H1 (cell line): ENCODE measurements around the gene ELAVL1. TPM values are rescaled to one million over a fixed set of nuclear protein-coding genes. Genes with fewer than 3 reads are reported as not detected.

Source experiments
- EP300 ChIP-seq, 2 experiments: IDR thresholded peaks; 1 replicate in 1 of 2; 2 replicates in 1 of 2; pipeline ENCODE4 v1.6.1; 2011 to 2012; ENCODE audit warnings: low read depth in 2 of 2, low read length in 2 of 2, mild to moderate bottlenecking in 2 of 2, borderline replicate concordance in 1 of 2, inconsistent platforms in 1 of 2, moderate library complexity in 1 of 2
- FOSL1 ChIP-seq: IDR thresholded peaks from 2 replicates; pipeline ENCODE4 v1.6.1; 2011; ENCODE audit warnings: mild to moderate bottlenecking, low read depth, low read length, moderate library complexity; ENCODE audit not compliant: insufficient read depth
- polyA plus RNA-seq, 7 experiments: library from polyadenylated mRNA; depleted of rRNA in 3 of 7; stranded (reverse) in 5 of 7; unstranded in 2 of 7; fragments of >200 nt in 5 of 7; fragments of 200-250 nt in 2 of 7; gene quantifications; 1 replicate in 5 of 7; 2 replicates in 1 of 7; 4 replicates in 1 of 7; pipeline versions ENCODE4 v1.2.1 to v1.2.3, GENCODE V29; 2011 to 2013; ENCODE audit warnings: missing spikeins in 2 of 7, mixed read lengths in 2 of 7
- total RNA-seq: library from RNA; stranded (reverse); fragmentation: NEBNext Ultra II Directional; extraction: Animal tissue kit (Norgen Biotek cat#: 25700); gene quantifications from 2 replicates; pipeline ENCODE4 v1.2.1, GENCODE V29; 2021
- TF ChIP-seq, protein P1 (sequence below): IDR thresholded peaks from 2 replicates; pipeline ENCODE4 v1.6.1; 2011; ENCODE audit warnings: low read depth, mild to moderate bottlenecking, low read length; ENCODE audit not compliant: insufficient read depth

The ELAVL1 gene
- total and polyA plus RNA-seq, 2 of the 8 experiments (the other 6 are each of a cell fraction or from before 2014, with no cell fraction given), result 56.7 to 163 TPM

DNA sequence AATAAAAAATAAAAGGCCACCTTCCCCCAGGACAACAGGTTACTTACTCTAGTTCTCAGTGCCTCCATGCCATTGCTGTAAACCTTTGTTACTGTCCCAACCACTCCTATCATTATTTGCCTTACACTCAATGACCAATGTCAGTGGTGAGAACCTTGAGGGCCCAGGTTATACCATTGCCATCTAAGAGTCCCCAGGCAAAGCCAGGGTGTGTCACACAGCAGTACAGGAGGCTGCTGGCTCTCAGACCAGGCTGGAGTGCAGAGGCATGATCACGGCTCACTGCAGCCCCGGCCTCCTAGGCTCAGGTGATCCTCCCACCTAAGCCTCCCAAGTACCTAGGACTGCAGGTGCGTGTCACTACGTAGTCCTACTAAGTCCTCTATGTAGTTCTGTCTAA is 6.1 kb downstream of the ELAVL1 start (continued):
- no peak for TF ChIP-seq EP300 (IDR thresholded peaks at IDR 0.05; ENCODE audit: borderline replicate concordance in 1 of 2, low read depth in 2 of 2, low read length in 2 of 2)
- TF ChIP-seq, protein P1, sequence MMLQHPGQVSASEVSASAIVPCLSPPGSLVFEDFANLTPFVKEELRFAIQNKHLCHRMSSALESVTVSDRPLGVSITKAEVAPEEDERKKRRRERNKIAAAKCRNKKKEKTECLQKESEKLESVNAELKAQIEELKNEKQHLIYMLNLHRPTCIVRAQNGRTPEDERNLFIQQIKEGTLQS, result no peak
- TF ChIP-seq FOSL1, result no peak
